Measurements from ENCODE around the gene ADAP1. TPM values are rescaled to one million over a fixed set of nuclear protein-coding genes. Genes with fewer than 3 reads are reported as not detected.

ADAP1 gene
- total and polyA plus RNA-seq, 2 of the 13 experiments (the other 11 are each of a cell fraction or from before 2014, with no cell fraction given): 10.5 to 24.6 TPM

- TF ChIP-seq REST (IDR thresholded peaks at IDR 0.05; ENCODE audit: borderline replicate concordance in 1 of 2, low read depth in 1 of 2, low read length in 2 of 2): no peak
- no peak for TF ChIP-seq ZBTB38 (CRISPR knock-in tag; IDR thresholded peaks at IDR 0.05)
- no peak for TF ChIP-seq ZNF207 (IDR thresholded peaks at IDR 0.05; ENCODE audit: borderline replicate concordance)
- no peak for TF ChIP-seq ZNF224 (CRISPR knock-in tag; IDR thresholded peaks at IDR 0.05)
- no peak for TF ChIP-seq POLR2G (IDR thresholded peaks at IDR 0.05; ENCODE audit: low read depth, low read length)
Observed at GRCh38 chr7:867001-867405, 87.5 kb downstream of the ADAP1 start (continued).

DNA sequence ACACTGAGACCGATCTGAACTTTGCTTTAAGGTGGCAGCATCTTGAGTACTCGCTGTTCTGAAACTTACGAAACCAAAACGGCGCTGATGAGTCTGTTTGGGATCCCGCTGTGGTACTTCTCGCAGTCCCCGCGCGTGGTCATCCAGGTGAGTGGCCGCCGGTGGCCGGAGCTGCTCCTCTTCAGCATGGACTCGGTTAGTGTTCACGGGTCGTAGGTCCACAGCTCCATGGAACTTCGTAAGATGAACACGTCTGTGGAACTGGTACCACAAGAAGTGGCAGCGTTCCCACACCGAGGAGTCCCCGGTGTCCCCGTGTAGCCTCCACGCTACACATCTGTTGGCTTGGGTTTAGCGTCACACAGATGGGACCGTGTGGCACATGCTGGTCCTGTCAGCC, 88.6 kb downstream of the ADAP1 start:
- Histone ChIP-seq H3K79me2 (ENCODE audit: insufficient read depth, low read length) (no peaks in the 10 kb centered on the region), H3K4me1 (ENCODE audit: insufficient read depth, low read length) (peaks cover 8% of the 10 kb centered on the region), H3K27ac (ENCODE audit: extremely low read length, insufficient read depth, low read length) (no peak overlapping the region), H3K9ac (ENCODE audit: insufficient read depth, low read depth, low read length) (no peak overlapping the region), H4K20me1 (ENCODE audit: insufficient read depth, low read length) (no peaks in the 10 kb centered on the region), H2AFZ (ENCODE audit: low read length) (no peak overlapping the region), H3K9me3 (ENCODE audit: low read length) (no peaks in the 10 kb centered on the region), H3K4me2 (ENCODE audit: low read depth, low read length) (no peak overlapping the region), H3K4me3 (replicated peaks in 1 of 3; ENCODE audit: insufficient read depth in 1 of 3, low read depth in 2 of 3, low read length in 3 of 3) (no peak overlapping the region), H3K27me3 (ENCODE audit: control insufficient read depth in 1 of 2, insufficient read depth in 2 of 2, low read length in 2 of 2) (no peaks in the 10 kb centered on the region), H3K36me3 (replicated peaks in 1 of 2; ENCODE audit: control insufficient read depth in 1 of 2, insufficient read depth in 2 of 2, low read length in 2 of 2) (peaks cover 19 to 63% of the 10 kb centered on the region in 2 experiments; a peak in 4 of 5 replicates)
- no peak for ATAC-seq
- FAIRE-seq: no peak
- ChIA-PET POLR2A (no interaction called here), CTCF (ENCODE audit: low intra/inter-chr PET ratio, low total read pairs) (no interaction called here)
- TF ChIP-seq BORCS8-MEF2B (CRISPR knock-in tag; IDR thresholded peaks at IDR 0.05): no peak
- TF ChIP-seq MXD1 (CRISPR knock-in tag; IDR thresholded peaks at IDR 0.05): no peak
- TF ChIP-seq ZNF549 (CRISPR knock-in tag; IDR thresholded peaks at IDR 0.05): no peak
- TF ChIP-seq ZNF772 (CRISPR knock-in tag; IDR thresholded peaks at IDR 0.05): no peak
- no peak for TF ChIP-seq MAFK (conservative IDR thresholded peaks at IDR 0.05 in 1 of 2, IDR thresholded peaks at IDR 0.05 in 1 of 2; ENCODE audit: low read length in 2 of 2)
- no peak for TF ChIP-seq PRPF4 (IDR thresholded peaks at IDR 0.05; ENCODE audit: low read depth, low read length, poor library complexity, severe bottlenecking)
- TF ChIP-seq ZNF607 (CRISPR knock-in tag; IDR thresholded peaks at IDR 0.05; ENCODE audit: borderline replicate concordance): no peak
- no peak for TF ChIP-seq CEBPB (IDR thresholded peaks at IDR 0.05; ENCODE audit: borderline replicate concordance, low read depth, low read length)
- intact Hi-C loops (cut with micrococcal nuclease; ENCODE audit: unreplicated experiment) (no loop called here), in situ Hi-C loops (cut with HindIII; ENCODE audit: extremely low pct_ligation_motif_present, low pct_unique_long_range_greater_than_20kb) (no loop called here)
- no peak for DNase-seq (ENCODE audit: low spot score)
- BruUV-seq (replicated peaks): no TSS peak
- 97% methylated on average over 22 of the region's 25 CpGs for WGBS (ENCODE audit: low lambda C conversion rate)
